HCT116 (cell line): ENCODE data around the gene HCRTR2. TPM values are rescaled to one million over a fixed set of nuclear protein-coding genes. Genes with fewer than 3 reads are reported as not detected.

Experiments
- ATAC-seq: fragments of 200-7000 bp; cut with Tn5 transposase; 2 replicates; pipeline ENCODE4 v1.9.1; 2020; ENCODE audit warnings: mild to moderate bottlenecking, moderate library complexity
- BruUV-seq: library from RNA; stranded (reverse); fragments of 400-500 nt; replicated peaks from 2 replicates; lab custom pipeline; 2021; lab: Mats Ljungman, UMichigan
- CTCF ChIA-PET: fragments of 300-600 bp; sonication (Branson Sonifier 250); formaldehyde crosslinking; loops from one replicate; lab custom pipeline; 2021; ENCODE audit warnings: antibody characterized with exemption; lab: Charles Lee
- POLR2A ChIA-PET: fragments of 300-600, 350-600 bp; sonication (Branson Sonifier 250); formaldehyde crosslinking; loops from one replicate; lab custom pipeline; 2021; ENCODE audit warnings: antibody characterized with exemption; lab: Charles Lee
- RAD21 ChIA-PET, 2 experiments: fragments of 300-600 bp; sonication (Branson Sonifier 250); formaldehyde crosslinking; loops; one replicate each; lab custom pipeline; 2023; ENCODE audit warnings: low total read pairs in 2 of 2; ENCODE audit not compliant: uncharacterized antibody in 2 of 2, unreplicated experiment in 2 of 2, low non-redundant PET in 1 of 2; lab: Charles Lee
- DNase-seq: peaks from one replicate; pipeline ENCODE4 v3.0.0-alpha.2; 2010; ENCODE audit warnings: low read depth, low spot score
- H2AFZ ChIP-seq: fragments of 200-600 bp; shearing (Covaris generic), sonication (generic); 2 replicates; pipeline ENCODE4 v1.6.1; 2017; ENCODE audit warnings: low read depth, mixed run types, mixed read lengths, antibody characterized with exemption, low read length; ENCODE audit not compliant: poor library complexity, severe bottlenecking
- H3K27ac ChIP-seq: 2 replicates; pipeline ENCODE4 v1.5.1; 2012; ENCODE audit warnings: low read depth, low read length
- H3K27me3 ChIP-seq: fragments of 200-600 bp; sonication (generic); 2 replicates; pipeline ENCODE4 v1.6.1; 2016; ENCODE audit warnings: mixed run types, low read length, mixed read lengths; ENCODE audit not compliant: insufficient read depth
- H3K36me3 ChIP-seq, 2 experiments: fragments of 200-500 bp in 1 of 2; fragments of 200-600 bp in 1 of 2; sonication (Bioruptor generic) in 1 of 2; sonication (generic) in 1 of 2; 2 replicates each; pipeline versions ENCODE4 v1.5.1 to v1.6.1; 2014 to 2016; ENCODE audit warnings: low read length in 2 of 2, inconsistent platforms in 1 of 2, mixed read lengths in 1 of 2, mixed run types in 1 of 2; ENCODE audit not compliant: insufficient read depth in 2 of 2, control insufficient read depth in 1 of 2
- H3K4me1 ChIP-seq, 2 experiments: fragments of 200-600 bp in 1 of 2; sonication (generic) in 1 of 2; 2 replicates each; pipeline versions ENCODE4 v1.5.1 to v1.6.1; 2012 to 2017; ENCODE audit warnings: low read length in 2 of 2, inconsistent platforms in 1 of 2, mild to moderate bottlenecking in 1 of 2, mixed read lengths in 1 of 2, mixed run types in 1 of 2, moderate library complexity in 1 of 2; ENCODE audit not compliant: insufficient read depth in 2 of 2, control insufficient read depth in 1 of 2
- H3K4me2 ChIP-seq: fragments of 200-600 bp; sonication (generic); 2 replicates; pipeline ENCODE4 v1.6.1; 2017; ENCODE audit warnings: mixed run types, low read length, mixed read lengths
- H3K4me3 ChIP-seq, 2 experiments: fragments of 200-600 bp in 1 of 2; sonication (generic) in 1 of 2; replicated peaks in 1 of 2; 2 replicates each; pipeline ENCODE4 v1.5.1; 2011 to 2016; ENCODE audit warnings: low read length in 2 of 2, control low read depth in 1 of 2, low read depth in 1 of 2, mild to moderate bottlenecking in 1 of 2, mixed read lengths in 1 of 2, mixed run types in 1 of 2
- H3K79me2 ChIP-seq: fragments of 200-600 bp; sonication (generic); 2 replicates; pipeline ENCODE4 v1.6.1; 2017; ENCODE audit warnings: mild to moderate bottlenecking, mixed run types, low read length, moderate library complexity, mixed read lengths; ENCODE audit not compliant: insufficient read depth
- H3K9ac ChIP-seq: fragments of 200-600 bp; sonication (generic); 2 replicates; pipeline ENCODE4 v1.6.1; 2016; ENCODE audit warnings: low read length, mixed read lengths
- H3K9me2 ChIP-seq: fragments of 200-600 bp; sonication (generic), shearing (Covaris generic); 2 replicates; pipeline ENCODE4 v1.6.1; 2017; ENCODE audit warnings: mixed run types, mild to moderate bottlenecking, moderate library complexity; ENCODE audit not compliant: insufficient read depth
- H3K9me3 ChIP-seq, 2 experiments: fragments of 200-500 bp in 1 of 2; fragments of 200-600 bp in 1 of 2; sonication (Bioruptor generic) in 1 of 2; sonication (generic) in 1 of 2; 2 replicates each; pipeline ENCODE4 v1.6.1; 2014 to 2017; ENCODE audit warnings: low read length in 2 of 2, mixed read lengths in 2 of 2, inconsistent platforms in 1 of 2, low read depth in 1 of 2, mild to moderate bottlenecking in 1 of 2, mixed run types in 1 of 2, moderate library complexity in 1 of 2; ENCODE audit not compliant: control insufficient read depth in 1 of 2, insufficient read depth in 1 of 2
- H4K20me1 ChIP-seq: fragments of 200-600 bp; sonication (generic), shearing (Covaris generic); 2 replicates; pipeline ENCODE4 v1.6.1; 2017; ENCODE audit warnings: mixed run types, mild to moderate bottlenecking, moderate library complexity; ENCODE audit not compliant: insufficient read depth
- CBX3 ChIP-seq: IDR thresholded peaks from 2 replicates; pipeline ENCODE4 v1.6.1; 2012; ENCODE audit warnings: low read depth
- EGR1 ChIP-seq: IDR thresholded peaks from 2 replicates; pipeline ENCODE4 v1.6.1; 2012; ENCODE audit warnings: low read depth
- EZH2 ChIP-seq: fragments of 200-600 bp; sonication (generic); IDR thresholded peaks from 2 replicates; pipeline ENCODE4 v1.6.1; 2017; ENCODE audit warnings: antibody characterized with exemption, mixed run types
- EZH2phosphoT487 ChIP-seq: fragments of 200-600 bp; IDR thresholded peaks from 2 replicates; pipeline ENCODE4 v1.6.1; 2018; ENCODE audit warnings: antibody characterized with exemption, borderline replicate concordance
- FOSL1 ChIP-seq: IDR thresholded peaks from 2 replicates; pipeline ENCODE4 v1.6.1; 2012; ENCODE audit warnings: low read depth
- JUND ChIP-seq: IDR thresholded peaks from 2 replicates; pipeline ENCODE4 v1.6.1; 2012
- POLR2AphosphoS5 ChIP-seq: IDR thresholded peaks from 2 replicates; pipeline ENCODE4 v1.6.1; 2011; ENCODE audit warnings: mild to moderate bottlenecking, low read depth, low read length, moderate library complexity
- SIN3A ChIP-seq: IDR thresholded peaks from 2 replicates; pipeline ENCODE4 v1.6.1; 2012; ENCODE audit warnings: low read depth
- SRF ChIP-seq: IDR thresholded peaks from 2 replicates; pipeline ENCODE4 v1.6.1; 2012; ENCODE audit warnings: low read depth
- YY1 ChIP-seq: IDR thresholded peaks from 2 replicates; pipeline ENCODE4 v1.6.1; 2011; ENCODE audit warnings: low read length, low read depth, moderate library complexity, mild to moderate bottlenecking; ENCODE audit not compliant: insufficient replicate concordance; ENCODE audit errors: extremely low read depth
- ZFX ChIP-seq: fragments of 450-650 bp; IDR thresholded peaks from 2 replicates; pipeline ENCODE4 v1.6.1; 2017
- ZNF274 ChIP-seq: fragments of 200-500 bp; sonication (Bioruptor generic); IDR thresholded peaks from 2 replicates; pipeline ENCODE4 v1.6.1; 2014; ENCODE audit warnings: mild to moderate bottlenecking, low read depth, low read length, inconsistent platforms
- intact Hi-C: fragments of 100-400 bp; cut with micrococcal nuclease; formaldehyde crosslinking; loops from 2 replicates; pipeline ENCODE4 v1.10.0; 2022
- total RNA-seq: library from RNA; stranded (reverse); gene quantifications from one replicate; pipeline ENCODE4 v1.2.1, GENCODE V29; 2021; ENCODE audit not compliant: unreplicated experiment
- TF ChIP-seq, protein P1 (sequence below): IDR thresholded peaks from 2 replicates; pipeline ENCODE4 v1.6.1; 2012
- TF ChIP-seq, protein P2 (sequence below): IDR thresholded peaks from 2 replicates; pipeline ENCODE4 v1.6.1; 2012; ENCODE audit warnings: low read depth
- TF ChIP-seq, protein P3 (sequence below): IDR thresholded peaks from 2 replicates; pipeline ENCODE4 v1.6.1; 2012

HCRTR2 gene
- total RNA-seq, 1 experiment from 2014 or later = not detected

DNA sequence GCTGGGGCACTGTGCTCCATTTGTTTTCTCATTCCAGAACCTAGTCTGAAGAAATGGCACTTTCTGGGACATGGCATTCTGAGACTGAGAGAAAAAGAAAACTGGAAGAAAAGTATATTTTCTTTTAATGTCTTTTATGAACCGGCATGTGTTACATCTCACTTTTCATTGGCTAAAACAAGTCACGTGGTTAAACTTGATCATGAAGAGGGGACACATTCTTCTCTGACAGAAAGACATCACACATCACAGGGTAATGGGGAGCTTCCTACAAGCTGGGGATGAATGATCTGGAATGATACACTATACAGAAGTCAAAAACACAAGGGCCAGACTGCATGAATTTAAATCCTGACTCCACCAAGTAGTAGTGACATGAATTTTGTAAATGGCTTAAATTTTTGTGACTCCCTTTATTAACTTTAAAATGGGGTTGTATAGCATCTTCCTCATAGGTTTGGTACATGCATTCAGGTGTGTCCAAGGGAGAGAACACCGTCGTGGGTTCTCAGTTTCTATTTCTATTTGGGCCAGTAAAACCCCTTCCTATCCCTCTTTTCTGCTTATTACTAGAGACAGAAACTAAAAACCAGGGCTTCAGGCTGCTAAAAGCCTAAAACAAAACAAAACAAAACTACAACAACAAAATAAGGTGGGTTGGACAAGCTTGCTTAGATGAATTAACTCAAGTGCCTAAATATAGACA is 91.2 kb downstream of the HCRTR2 start:
- ChIA-PET CTCF (interaction anchor here (1.2 kb wide), 1 partner anchor 11 kb away, joined by 3 read pairs; no protein-coding TSS in a partner anchor), POLR2A (no interaction called here), RAD21 (no interaction called here)
- BruUV-seq = no TSS peak
- H3K27me3 ChIP-seq = no peaks in the 10 kb centered on the region
- no peak overlapping the region for H3K27ac ChIP-seq
- no peak overlapping the region for H3K4me2 ChIP-seq
- no peaks in the 10 kb centered on the region for H3K79me2 ChIP-seq
- no peaks in the 10 kb centered on the region for H3K4me1 ChIP-seq
- H2AFZ ChIP-seq = peak overlapping the region; percentile 66
- H3K36me3 ChIP-seq = no peaks in the 10 kb centered on the region
- DNase-seq = no peak
- H3K9me2 ChIP-seq = no peaks in the 10 kb centered on the region
- TF ChIP-seq ZNF274 (no peak), EZH2phosphoT487 (no peak), CBX3 (no peak), POLR2AphosphoS5 (no peak), EZH2 (no peak)
- TF ChIP-seq, protein P1, sequence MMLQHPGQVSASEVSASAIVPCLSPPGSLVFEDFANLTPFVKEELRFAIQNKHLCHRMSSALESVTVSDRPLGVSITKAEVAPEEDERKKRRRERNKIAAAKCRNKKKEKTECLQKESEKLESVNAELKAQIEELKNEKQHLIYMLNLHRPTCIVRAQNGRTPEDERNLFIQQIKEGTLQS = no peak
- H3K9ac ChIP-seq = no peak overlapping the region
- intact Hi-C loops = no loop called here
- H3K9me3 ChIP-seq = no peaks in the 10 kb centered on the region
- no peak for ATAC-seq
- H3K4me3 ChIP-seq = no peak overlapping the region
- H4K20me1 ChIP-seq = no peaks in the 10 kb centered on the region

DNA sequence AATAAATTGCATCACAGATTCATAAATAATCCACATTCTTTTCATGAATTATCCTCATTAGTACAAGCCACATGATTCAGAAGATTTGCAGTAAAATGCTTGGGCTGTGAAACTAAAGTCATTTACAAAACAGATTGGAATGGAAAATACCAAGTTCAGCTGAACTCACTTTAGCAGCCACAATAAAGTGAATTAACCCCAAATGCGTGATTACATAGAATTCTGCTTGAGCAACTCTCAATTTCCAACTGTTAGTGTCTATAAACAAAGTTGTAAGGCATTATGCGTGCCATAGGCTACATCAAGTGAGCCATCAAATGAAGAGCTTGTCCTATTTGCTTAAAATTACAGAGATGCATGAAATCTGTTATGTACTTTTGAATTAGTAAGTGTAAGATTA is 92.6 kb downstream of the HCRTR2 start:
- Histone ChIP-seq H3K9ac (no peak overlapping the region), H3K9me2 (no peaks in the 10 kb centered on the region), H3K4me1 (no peaks in the 10 kb centered on the region), H3K36me3 (no peaks in the 10 kb centered on the region), H3K4me3 (no peak overlapping the region), H3K4me2 (no peak overlapping the region), H2AFZ (no peak overlapping the region), H4K20me1 (no peaks in the 10 kb centered on the region), H3K27ac (no peak overlapping the region), H3K27me3 (no peaks in the 10 kb centered on the region), H3K79me2 (no peaks in the 10 kb centered on the region), H3K9me3 (no peaks in the 10 kb centered on the region)
- POLR2A ChIA-PET = no interaction called here
- CTCF ChIA-PET = interaction anchor here (1.2 kb wide), 1 partner anchor 10 kb away, joined by 3 read pairs; no protein-coding TSS in a partner anchor
- no TSS peak for BruUV-seq
- DNase-seq (no peak), ATAC-seq (no peak)
- RAD21 ChIA-PET = no interaction called here
- intact Hi-C loops = no loop called here
- no peak for TF ChIP-seq FOSL1
- TF ChIP-seq SRF = no peak
- TF ChIP-seq EZH2phosphoT487 = no peak
- TF ChIP-seq, protein P2, sequence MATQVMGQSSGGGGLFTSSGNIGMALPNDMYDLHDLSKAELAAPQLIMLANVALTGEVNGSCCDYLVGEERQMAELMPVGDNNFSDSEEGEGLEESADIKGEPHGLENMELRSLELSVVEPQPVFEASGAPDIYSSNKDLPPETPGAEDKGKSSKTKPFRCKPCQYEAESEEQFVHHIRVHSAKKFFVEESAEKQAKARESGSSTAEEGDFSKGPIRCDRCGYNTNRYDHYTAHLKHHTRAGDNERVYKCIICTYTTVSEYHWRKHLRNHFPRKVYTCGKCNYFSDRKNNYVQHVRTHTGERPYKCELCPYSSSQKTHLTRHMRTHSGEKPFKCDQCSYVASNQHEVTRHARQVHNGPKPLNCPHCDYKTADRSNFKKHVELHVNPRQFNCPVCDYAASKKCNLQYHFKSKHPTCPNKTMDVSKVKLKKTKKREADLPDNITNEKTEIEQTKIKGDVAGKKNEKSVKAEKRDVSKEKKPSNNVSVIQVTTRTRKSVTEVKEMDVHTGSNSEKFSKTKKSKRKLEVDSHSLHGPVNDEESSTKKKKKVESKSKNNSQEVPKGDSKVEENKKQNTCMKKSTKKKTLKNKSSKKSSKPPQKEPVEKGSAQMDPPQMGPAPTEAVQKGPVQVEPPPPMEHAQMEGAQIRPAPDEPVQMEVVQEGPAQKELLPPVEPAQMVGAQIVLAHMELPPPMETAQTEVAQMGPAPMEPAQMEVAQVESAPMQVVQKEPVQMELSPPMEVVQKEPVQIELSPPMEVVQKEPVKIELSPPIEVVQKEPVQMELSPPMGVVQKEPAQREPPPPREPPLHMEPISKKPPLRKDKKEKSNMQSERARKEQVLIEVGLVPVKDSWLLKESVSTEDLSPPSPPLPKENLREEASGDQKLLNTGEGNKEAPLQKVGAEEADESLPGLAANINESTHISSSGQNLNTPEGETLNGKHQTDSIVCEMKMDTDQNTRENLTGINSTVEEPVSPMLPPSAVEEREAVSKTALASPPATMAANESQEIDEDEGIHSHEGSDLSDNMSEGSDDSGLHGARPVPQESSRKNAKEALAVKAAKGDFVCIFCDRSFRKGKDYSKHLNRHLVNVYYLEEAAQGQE = no peak
- TF ChIP-seq EGR1 = no peak
- no peak for TF ChIP-seq POLR2AphosphoS5
- no peak for TF ChIP-seq YY1
- TF ChIP-seq JUND = no peak
- TF ChIP-seq EZH2 = no peak
- no peak for TF ChIP-seq SIN3A
- TF ChIP-seq, protein P3, sequence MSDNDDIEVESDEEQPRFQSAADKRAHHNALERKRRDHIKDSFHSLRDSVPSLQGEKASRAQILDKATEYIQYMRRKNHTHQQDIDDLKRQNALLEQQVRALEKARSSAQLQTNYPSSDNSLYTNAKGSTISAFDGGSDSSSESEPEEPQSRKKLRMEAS = no peak
- no peak for TF ChIP-seq ZFX
